Left hindlimb (tissue), 1 donor: ENCODE measurements around the gene EEPD1.
A peak's percentile ranks its signal among the peaks of the same experiment; 100 is the strongest.

Experiments
- DNase-seq: peaks from one replicate; pipeline ENCODE4 v3.0.0-alpha.2; 2018

EEPD1 gene

GRCh38 chr7:36157527-36158320, 4.7 kb downstream of the EEPD1 start:
- no peak for DNase-seq

- DNase-seq, result no peak
Measured at GRCh38 chr7:36158321-36158605, 5.2 kb downstream of the EEPD1 start.

DNA sequence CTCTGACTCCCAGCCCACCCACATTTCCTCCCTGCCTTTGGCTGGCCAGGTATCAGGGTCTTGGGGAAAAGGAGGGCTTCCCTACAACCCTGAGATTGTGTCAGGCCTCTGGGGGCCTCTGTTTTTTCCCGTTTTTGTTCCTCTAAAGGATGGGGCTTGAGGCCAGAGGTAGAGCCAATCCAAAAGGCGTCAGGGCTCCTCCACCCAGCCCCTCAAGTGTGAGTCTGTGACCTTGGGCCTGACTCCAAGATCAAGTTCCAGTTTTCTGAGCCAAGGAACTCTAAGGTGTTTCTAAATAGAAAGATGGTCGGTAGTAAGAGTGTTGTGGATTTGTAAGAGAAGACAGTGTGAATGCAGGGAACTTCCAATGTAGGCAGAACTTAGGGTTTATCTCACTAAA, 6.6 kb downstream of the EEPD1 start:
- no peak for DNase-seq

- no peak for DNase-seq
Measured at GRCh38 chr7:36160313-36160712, 7.3 kb downstream of the EEPD1 start.

GRCh38 chr7:36161996-36162395, 8.9 kb downstream of the EEPD1 start:
- no peak for DNase-seq

DNA sequence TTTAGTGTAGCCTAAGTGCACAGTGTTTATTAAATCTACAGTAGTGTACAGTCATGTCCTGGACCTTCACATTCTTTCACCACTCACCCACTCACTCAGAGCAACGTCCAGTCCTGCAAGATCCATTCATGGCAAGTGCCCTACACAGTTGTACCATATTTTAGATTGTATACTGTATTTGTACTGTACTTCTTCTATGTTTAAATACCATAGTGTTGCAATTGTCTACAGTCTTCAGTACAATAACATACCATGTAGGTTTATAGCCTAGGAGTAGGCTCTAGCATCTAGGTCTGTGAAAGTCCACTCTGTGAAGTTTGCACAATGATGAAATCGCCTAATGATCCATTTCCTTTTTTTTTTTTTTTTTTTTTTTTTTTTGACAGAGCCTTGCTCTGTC, 12.0 kb downstream of the EEPD1 start:
- DNase-seq, result no peak

DNA sequence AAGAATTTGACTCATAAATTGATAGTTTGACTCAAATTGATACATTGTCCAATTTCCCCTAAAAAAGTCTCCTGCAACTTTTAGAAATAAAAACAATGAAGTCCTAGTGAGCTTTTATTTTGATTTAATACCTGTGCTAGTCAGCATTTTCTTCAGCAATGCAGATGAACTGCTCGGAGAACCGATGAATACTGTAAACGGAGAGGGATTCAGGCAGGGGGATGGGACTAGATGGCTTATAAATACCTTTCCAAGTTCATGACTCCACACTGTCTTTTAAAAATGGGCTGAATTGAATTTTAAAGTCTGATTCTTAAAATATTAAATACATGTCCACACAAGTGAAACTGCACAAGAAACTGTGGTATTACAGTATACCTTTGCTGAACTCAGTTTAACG, 12.7 kb downstream of the EEPD1 start:
- no peak for DNase-seq

DNA sequence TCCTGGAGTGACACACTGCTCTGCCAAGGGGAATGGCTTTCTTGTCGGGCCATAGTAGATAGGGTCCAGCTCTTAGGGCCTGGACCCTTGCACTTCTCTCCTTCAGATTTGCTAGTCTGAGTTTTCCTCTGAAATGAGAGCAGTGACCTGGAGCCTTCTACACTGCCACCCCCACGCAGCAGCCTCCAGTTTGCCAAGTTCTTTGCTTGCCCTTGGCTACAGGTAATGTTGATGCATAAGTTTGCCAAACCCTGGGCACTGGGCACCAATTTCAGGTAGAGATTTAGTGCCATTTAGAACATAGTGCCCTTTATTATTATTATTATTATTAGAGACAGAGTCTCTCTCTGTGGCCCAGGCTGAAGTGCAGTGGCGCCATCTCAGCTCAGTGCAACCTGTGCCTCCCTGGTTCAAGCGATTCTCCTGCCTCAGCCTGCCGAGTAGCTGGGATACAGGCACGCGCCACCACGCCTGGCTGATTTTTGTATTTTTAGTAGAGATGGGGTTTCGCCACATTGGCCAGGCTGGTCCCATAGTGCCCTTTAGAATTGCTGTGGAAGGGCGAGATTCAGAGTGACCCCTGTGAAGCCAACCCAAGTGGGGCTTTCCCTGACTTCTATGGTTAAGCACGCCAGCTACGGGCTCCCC, 14.5 kb downstream of the EEPD1 start:
- no peak for DNase-seq

DNA sequence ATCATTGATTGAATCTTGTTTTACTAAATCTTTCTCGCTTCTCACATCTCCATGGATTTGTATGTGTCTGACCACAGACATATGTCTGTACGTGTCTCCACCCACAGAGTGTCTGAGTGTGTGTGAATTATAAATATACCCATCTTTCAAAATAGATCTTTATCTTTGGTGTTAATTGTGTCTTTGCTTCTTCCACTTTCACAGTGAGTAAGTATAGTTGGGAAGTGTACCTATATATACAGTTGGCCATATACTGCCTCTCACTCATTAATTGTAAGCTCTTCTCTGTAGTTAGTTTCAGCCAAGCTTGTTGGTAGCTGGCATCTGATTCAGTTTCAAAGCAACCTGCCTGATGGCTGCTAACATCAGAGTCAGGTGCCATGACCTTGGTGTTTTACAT, 18.4 kb downstream of the EEPD1 start:
- no peak for DNase-seq

DNA sequence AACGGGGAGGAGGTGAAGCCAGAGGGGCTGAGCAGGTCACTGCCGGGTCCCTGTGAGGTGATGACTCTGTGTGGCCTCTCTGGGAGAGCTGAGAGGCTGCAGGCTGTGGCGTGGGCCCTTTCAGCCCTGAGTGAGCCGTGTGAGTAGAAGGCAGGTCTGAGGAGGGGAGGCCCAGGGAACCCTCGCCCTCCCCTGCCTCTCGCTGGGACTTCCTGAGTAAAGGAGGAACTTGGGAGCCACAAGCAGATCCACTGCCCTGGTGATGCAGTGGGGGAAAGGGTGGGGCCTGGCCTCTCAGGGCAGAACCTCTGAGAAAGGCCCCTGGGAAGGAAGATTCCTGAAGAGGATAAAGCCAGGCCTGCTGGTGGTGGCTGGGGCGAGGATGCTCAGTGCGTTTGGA, 22.8 kb downstream of the EEPD1 start:
- DNase-seq, result peak; percentile 46

GRCh38 chr7:36176697-36177096, 23.6 kb downstream of the EEPD1 start:
- no peak for DNase-seq

GRCh38 chr7:36180121-36180520, 27.1 kb downstream of the EEPD1 start:
- no peak for DNase-seq

DNA sequence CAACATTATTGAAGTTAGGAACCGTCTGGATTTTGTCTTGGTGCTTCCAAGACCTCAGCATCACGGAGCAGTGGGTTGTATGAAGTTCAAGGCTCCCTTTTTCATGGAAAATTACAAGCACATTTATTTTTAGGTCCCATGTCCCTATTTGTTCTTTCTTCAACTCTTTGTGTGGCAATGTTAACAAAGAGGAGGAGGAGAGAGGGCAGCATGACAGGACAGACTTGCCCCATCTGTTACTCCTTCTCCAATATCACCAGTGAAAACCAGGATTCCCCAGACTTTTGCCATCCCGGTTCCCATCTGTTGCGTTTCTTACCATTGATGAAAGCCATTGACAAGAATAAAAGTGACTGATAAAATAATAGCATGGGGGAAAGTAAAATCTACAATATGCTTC, 28.6 kb downstream of the EEPD1 start:
- no peak for DNase-seq

DNA sequence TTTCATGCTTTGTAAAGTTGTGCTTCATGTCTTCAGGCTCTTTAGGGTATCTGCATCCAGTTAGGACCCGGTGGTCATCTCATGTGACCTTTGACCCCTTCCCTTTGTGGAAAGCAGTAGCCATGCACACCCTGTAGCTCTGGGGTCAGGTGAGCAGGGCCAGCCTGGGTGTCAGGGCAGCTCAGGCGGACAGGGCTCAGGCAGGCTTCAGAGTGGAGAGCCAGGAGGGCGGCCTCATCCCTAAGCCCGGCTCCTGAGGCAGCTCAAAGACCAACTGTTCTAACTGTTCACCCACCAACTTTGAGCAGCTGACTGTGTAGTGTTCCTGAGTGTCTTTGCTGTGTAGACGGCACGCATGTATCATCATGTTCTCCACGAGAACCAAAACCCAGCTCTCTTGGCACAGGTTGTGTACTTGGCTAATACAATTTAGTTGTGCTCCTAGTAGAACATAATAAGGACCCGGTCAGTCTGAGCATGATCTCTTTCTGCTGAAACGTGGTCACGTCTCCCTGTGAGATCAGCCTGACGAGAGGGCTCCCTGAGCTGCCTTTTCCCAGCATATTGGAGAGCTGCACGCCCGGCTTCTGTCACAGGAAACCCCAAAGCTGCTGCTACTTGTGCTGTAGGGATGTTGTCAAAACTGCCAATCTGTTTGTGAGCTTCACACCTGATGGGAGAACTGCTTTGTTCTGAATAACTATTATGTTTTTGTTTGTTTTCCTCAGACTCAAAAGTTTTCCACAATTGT, 30.0 kb downstream of the EEPD1 start:
- no peak for DNase-seq

GRCh38 chr7:36185092-36185491, 32.0 kb downstream of the EEPD1 start:
- DNase-seq, result no peak

GRCh38 chr7:36185756-36186155, 32.7 kb downstream of the EEPD1 start:
- DNase-seq, result no peak

- no peak for DNase-seq
Measured at GRCh38 chr7:36186359-36187121, 33.5 kb downstream of the EEPD1 start.

- DNase-seq, result no peak
Measured at GRCh38 chr7:36188266-36188665, 35.2 kb downstream of the EEPD1 start.

GRCh38 chr7:36188906-36189305, 35.9 kb downstream of the EEPD1 start:
- DNase-seq, result no peak

DNA sequence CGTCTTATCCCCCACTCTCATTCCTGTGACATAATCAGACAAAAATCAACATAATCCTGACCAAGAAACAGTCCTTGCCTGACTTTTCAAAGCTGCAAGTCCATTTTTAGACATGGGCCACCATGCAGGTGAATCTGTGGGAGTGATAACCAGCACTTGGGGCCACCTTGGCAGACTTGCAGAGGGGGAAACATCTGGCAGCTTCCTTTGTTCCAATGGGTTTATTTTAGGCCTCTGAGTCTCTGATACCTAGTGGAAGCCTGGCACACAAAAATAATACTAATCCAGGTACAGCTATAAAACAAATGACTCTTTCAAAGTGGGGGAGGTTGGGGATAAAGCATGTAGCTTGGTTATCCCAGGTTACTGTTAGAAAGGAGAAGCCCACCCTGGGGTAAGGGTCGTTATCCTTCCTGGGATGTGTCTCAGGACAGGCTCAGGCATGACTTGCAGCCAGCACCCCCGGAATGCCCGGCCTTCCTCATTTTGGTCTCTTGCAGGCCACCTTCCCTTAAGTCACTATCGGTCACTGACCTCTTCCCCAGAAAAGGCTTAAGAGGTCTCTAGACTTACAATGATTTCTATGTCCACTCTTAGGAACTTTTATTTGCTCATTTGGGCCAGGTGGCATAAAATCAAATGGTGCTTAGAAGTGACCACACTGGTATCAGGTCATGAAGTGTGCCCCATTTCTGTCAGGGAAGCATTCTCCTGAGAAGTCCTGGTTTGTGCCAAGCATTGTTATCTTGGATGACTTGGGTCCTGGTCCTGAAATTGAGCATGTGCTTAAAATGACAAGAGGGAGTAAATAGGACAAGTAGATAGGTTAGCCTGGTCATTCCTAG, 37.6 kb downstream of the EEPD1 start:
- no peak for DNase-seq

- DNase-seq, result no peak
Measured at GRCh38 chr7:36191292-36191920, 38.4 kb downstream of the EEPD1 start.
